Gastrocnemius medialis (tissue), 4 donors: ENCODE measurements around the gene NUFIP2. TPM values are rescaled to one million over a fixed set of nuclear protein-coding genes. Genes with fewer than 3 reads are reported as not detected.

Experiments used
- ATAC-seq, 2 donors: fragments of 150-250 bp; one replicate each; pipeline ENCODE4 v1.9.1; 2016
- DNase-seq, 2 donors: peaks; one replicate each; pipeline ENCODE4 v3.0.0-alpha.2; 2019
- H3K27ac ChIP-seq, 4 donors: fragments of 200-600 bp; sonication (generic); 1 replicate in 1 of 4; 2 replicates in 3 of 4; pipeline ENCODE4 v1.5.1; 2016 to 2018; ENCODE audit warnings: mild to moderate bottlenecking in 2 of 4, moderate library complexity in 1 of 4
- H3K27me3 ChIP-seq, 3 donors: fragments of 200-600 bp; sonication (generic) in 2 of 3; 1 replicate in 1 of 3; 2 replicates in 2 of 3; pipeline versions ENCODE4 v1.5.1 to v1.6.0; 2016 to 2019; ENCODE audit warnings: mild to moderate bottlenecking in 1 of 3, moderate library complexity in 1 of 3
- H3K36me3 ChIP-seq, 2 donors: fragments of 200-600 bp; sonication (generic) in 1 of 2; one replicate each; pipeline ENCODE4 v1.5.1; 2017 to 2018
- H3K4me1 ChIP-seq, 2 donors: fragments of 200-600 bp; sonication (generic) in 1 of 2; one replicate each; pipeline ENCODE4 v1.5.1; 2016 to 2017; ENCODE audit warnings: mild to moderate bottlenecking in 2 of 2
- H3K4me3 ChIP-seq, 4 donors: fragments of 200-600 bp; sonication (generic) in 3 of 4; 1 replicate in 1 of 4; 2 replicates in 3 of 4; pipeline ENCODE4 v1.5.1; 2016 to 2019; ENCODE audit warnings: mild to moderate bottlenecking in 2 of 4
- H3K9me3 ChIP-seq, 3 donors: fragments of 200-600 bp; sonication (generic) in 2 of 3; 1 replicate in 1 of 3; 2 replicates in 2 of 3; pipeline ENCODE4 v1.5.1; 2016 to 2019
- CTCF ChIP-seq, 5 experiments: fragments of 450-650 bp in 3 of 5; fragments of 200-600 bp in 2 of 5; sonication (generic) in 2 of 5; IDR thresholded peaks in 4 of 5; conservative IDR thresholded peaks in 1 of 5; 1 replicate in 4 of 5; 2 replicates in 1 of 5; pipeline ENCODE4 v1.5.1; 2016 to 2019; ENCODE audit warnings: antibody characterized with exemption in 5 of 5, mild to moderate bottlenecking in 3 of 5, moderate library complexity in 3 of 5
- POLR2A ChIP-seq, 2 donors: fragments of 450-650 bp; IDR thresholded peaks; one replicate each; pipeline ENCODE4 v1.6.1; 2017; ENCODE audit warnings: antibody characterized with exemption in 2 of 2, mild to moderate bottlenecking in 2 of 2, moderate library complexity in 2 of 2
- in situ Hi-C, 4 donors: fragments of 200-750 bp; cut with MboI; loops; one replicate each; pipeline versions ENCODE4 v1.15.0 to v1.8.0; 2017; ENCODE audit warnings: low sequenced_read_pairs in 4 of 4
- intact Hi-C: fragments of 100-400 bp; cut with DNase I; formaldehyde crosslinking; loops from one replicate; pipeline ENCODE4 v1.15.1; 2023; ENCODE audit warnings: low total_unique reads
- total RNA-seq, 4 donors: library from RNA; depleted of rRNA; stranded (reverse); fragments of >200 nt; gene quantifications; one replicate each; pipeline versions ENCODE4 v1.1.0 to v1.2.3, GENCODE V29; 2016

The NUFIP2 gene
- total RNA-seq, 4 donors from 2014 or later, result 20.0 to 33.7 (median 27.8) TPM

- intact Hi-C loops (no loop called here), in situ Hi-C loops (loop anchor here in 1 of 4 donors (5.0 kb wide), 1 partner anchor 68 kb away; no protein-coding TSS in a partner anchor)
- no peaks in the 10 kb centered on the region for H3K27me3 ChIP-seq
- no peaks in the 10 kb centered on the region for H3K9me3 ChIP-seq
- H3K36me3 ChIP-seq, result no peaks in the 10 kb centered on the region
- no peak overlapping the region for H3K4me3 ChIP-seq
- ATAC-seq (no peak), DNase-seq (no peak)
- no peak for TF ChIP-seq CTCF (IDR thresholded peaks at IDR 0.05 in 4 of 5, conservative IDR thresholded peaks at IDR 0.05 in 1 of 5)
- no peak for TF ChIP-seq POLR2A (IDR thresholded peaks at IDR 0.05)
- H3K27ac ChIP-seq, result no peak overlapping the region
- peaks cover 6 to 10% of the 10 kb centered on the region in 2 donors for H3K4me1 ChIP-seq
Measured at GRCh38 chr17:29215174-29215573, 78.8 kb downstream of the NUFIP2 start.

GRCh38 chr17:29214215-29215146 lies 79.5 kb downstream of the NUFIP2 start:
- H3K36me3 ChIP-seq, result no peaks in the 10 kb centered on the region
- ATAC-seq (no peak), DNase-seq (no peak)
- H3K4me3 ChIP-seq, result no peak overlapping the region
- H3K27ac ChIP-seq, result no peak overlapping the region
- peaks cover 3 to 8% of the 10 kb centered on the region in 2 donors for H3K4me1 ChIP-seq
- in situ Hi-C loops (loop anchor here in 1 of 4 donors (5.0 kb wide), 1 partner anchor 67 kb away; no protein-coding TSS in a partner anchor), intact Hi-C loops (no loop called here)
- H3K9me3 ChIP-seq, result no peaks in the 10 kb centered on the region
- TF ChIP-seq CTCF (IDR thresholded peaks at IDR 0.05 in 4 of 5, conservative IDR thresholded peaks at IDR 0.05 in 1 of 5) (no peak), POLR2A (IDR thresholded peaks at IDR 0.05) (no peak)
- H3K27me3 ChIP-seq, result no peaks in the 10 kb centered on the region

GRCh38 chr17:29212681-29213121 lies 81.2 kb downstream of the NUFIP2 start:
- intact Hi-C loops (no loop called here), in situ Hi-C loops (no loop called here)

GRCh38 chr17:29212094-29212631 lies 81.8 kb downstream of the NUFIP2 start:
- Histone ChIP-seq H3K4me3 (no peak overlapping the region), H3K9me3 (no peaks in the 10 kb centered on the region), H3K27ac (no peak overlapping the region), H3K4me1 (peaks cover 0 to 4% of the 10 kb centered on the region in 2 donors), H3K36me3 (no peaks in the 10 kb centered on the region), H3K27me3 (no peaks in the 10 kb centered on the region)
- TF ChIP-seq POLR2A (IDR thresholded peaks at IDR 0.05) (no peak), CTCF (IDR thresholded peaks at IDR 0.05 in 4 of 5, conservative IDR thresholded peaks at IDR 0.05 in 1 of 5) (no peak)
- in situ Hi-C loops (no loop called here), intact Hi-C loops (no loop called here)
- DNase-seq, result no peak
- no peak for ATAC-seq

More at GRCh38 chr17:29212681-29213121, 81.2 kb downstream of the NUFIP2 start:
- Histone ChIP-seq H3K27me3 (no peaks in the 10 kb centered on the region), H3K9me3 (no peaks in the 10 kb centered on the region), H3K4me1 (peaks cover 0 to 4% of the 10 kb centered on the region in 2 donors), H3K27ac (no peak overlapping the region), H3K36me3 (no peaks in the 10 kb centered on the region), H3K4me3 (no peak overlapping the region)
- TF ChIP-seq CTCF (IDR thresholded peaks at IDR 0.05 in 4 of 5, conservative IDR thresholded peaks at IDR 0.05 in 1 of 5) (no peak), POLR2A (IDR thresholded peaks at IDR 0.05) (no peak)
- no peak for ATAC-seq
- no peak for DNase-seq
